NCI-H1694 (cell line): ENCODE results near the gene ABHD15.

Experiments used
- DNase-seq: peaks from one replicate; lab custom pipeline; 2025; lab: John Stamatoyannopoulos, UW

The ABHD15 gene, protein sequence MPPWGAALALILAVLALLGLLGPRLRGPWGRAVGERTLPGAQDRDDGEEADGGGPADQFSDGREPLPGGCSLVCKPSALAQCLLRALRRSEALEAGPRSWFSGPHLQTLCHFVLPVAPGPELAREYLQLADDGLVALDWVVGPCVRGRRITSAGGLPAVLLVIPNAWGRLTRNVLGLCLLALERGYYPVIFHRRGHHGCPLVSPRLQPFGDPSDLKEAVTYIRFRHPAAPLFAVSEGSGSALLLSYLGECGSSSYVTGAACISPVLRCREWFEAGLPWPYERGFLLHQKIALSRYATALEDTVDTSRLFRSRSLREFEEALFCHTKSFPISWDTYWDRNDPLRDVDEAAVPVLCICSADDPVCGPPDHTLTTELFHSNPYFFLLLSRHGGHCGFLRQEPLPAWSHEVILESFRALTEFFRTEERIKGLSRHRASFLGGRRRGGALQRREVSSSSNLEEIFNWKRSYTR

DNA sequence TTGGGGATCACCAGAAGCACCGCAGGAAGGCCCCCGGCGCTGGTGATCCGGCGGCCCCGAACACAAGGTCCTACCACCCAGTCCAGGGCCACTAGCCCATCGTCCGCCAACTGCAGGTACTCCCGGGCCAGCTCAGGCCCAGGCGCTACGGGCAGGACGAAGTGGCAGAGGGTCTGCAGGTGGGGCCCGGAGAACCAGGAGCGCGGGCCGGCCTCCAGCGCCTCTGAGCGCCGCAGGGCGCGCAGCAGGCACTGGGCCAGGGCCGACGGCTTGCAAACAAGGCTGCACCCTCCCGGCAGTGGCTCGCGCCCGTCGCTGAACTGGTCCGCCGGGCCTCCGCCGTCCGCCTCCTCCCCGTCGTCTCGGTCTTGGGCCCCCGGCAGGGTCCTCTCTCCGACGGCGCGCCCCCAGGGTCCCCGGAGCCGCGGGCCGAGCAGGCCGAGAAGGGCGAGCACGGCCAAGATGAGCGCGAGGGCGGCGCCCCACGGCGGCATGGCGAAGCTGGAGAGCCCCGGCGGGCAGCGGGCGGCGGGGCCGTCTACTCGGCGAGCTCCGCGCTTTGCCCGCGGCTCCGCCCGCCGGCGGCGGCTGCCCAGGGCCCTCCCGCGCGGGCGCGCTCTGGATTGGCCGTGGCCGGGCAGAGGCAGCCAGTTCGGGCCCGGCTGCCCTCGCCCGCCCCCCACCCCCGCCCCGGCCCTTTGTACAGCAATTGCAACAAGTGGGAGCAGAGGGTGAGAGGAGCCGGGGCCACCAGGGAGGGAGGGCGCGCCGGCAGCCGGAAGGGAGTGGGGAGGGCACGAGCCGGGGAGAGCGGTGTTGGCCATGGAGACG is at the start of gene ABHD15:
Gene ABHD15, minus strand, starts transcription at position 565 of the 831 bp plus-strand sequence. Its CDS starts 71 bp downstream, at position 494.
- DNase-seq: no peak

GRCh38 chr17:29615492-29616299 is 48.9 kb upstream of the ABHD15 start:
- peak; percentile 72 for DNase-seq

DNA sequence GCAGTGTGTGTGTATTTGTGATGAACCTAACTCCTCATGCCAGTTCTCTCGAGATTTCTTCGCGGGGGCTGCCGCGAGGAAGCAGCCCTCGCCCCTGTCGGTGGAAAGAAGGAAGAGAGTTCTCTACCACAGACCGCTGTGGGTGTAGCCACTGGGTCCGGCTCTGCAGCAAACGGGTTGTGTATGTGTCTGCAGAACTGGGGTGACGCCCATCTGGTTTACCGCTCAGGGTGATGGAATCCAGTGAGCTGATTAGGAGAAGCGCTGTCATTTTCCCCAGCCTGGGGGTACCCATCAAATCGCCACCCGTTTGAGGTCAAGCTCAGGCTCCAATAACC is 48.2 kb upstream of the ABHD15 start:
- no peak for DNase-seq

DNA sequence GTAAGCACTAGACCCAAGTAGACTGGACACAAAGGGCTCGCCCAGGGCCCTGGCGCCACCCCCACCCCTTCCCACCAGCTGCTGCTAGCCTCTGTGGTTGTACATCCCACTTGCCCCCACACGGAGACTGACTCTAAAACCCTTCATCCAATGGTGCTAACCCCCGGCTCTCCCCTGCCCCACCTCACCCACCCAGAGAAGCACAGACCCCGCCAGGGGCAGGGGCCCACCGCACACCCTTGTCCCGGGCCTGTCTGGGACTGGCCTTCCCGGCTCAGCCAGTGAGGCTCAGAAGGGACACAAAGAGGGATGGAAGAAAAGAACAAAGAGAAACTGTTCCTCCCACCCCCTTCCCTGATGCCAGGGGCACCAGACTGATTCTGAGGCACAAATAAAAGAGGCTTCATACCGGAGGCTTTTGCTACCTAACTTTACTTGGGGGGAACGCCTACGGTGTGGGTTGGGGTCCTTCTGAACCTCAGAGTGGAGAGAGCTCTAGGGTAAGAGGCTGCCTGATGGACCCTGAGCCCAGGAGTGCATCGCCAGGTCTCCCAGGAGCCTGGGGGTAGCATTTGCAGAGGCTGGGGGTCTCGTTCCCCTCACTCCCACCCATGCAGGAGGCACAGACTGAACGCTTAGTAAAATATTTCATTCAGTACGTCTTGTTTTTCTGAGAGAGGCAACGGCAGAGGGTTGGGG is 47.7 kb upstream of the ABHD15 start:
- DNase-seq: no peak

- no peak for DNase-seq
These were observed 47.0 kb upstream of the ABHD15 start for GRCh38 chr17:29613856-29614255.

DNA sequence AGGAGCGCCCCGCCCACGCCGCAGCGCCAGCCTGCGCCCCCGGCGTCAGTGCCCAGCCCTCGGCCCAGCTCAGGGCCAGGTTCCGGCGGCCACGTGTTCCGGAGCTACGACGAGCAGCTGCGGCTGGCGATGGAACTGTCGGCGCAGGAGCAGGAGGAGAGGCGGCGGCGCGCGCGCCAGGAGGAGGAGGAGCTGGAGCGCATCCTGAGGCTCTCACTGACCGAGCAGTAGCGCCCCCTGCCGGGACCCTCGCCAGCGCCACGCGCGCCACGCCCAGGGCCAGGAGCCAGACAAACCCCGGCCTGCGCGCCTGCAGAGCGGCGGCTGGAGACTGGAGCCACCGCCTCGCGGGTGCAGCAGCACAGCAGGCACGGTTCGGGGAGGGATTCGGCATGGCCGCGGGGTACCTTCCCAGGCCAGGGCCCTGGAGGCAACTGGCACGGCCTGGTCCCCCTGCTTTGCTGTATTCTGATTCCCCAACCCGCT is 46.6 kb upstream of the ABHD15 start:
- no peak for DNase-seq

GRCh38 chr17:29612404-29613280 is 45.8 kb upstream of the ABHD15 start:
- no peak for DNase-seq

DNA sequence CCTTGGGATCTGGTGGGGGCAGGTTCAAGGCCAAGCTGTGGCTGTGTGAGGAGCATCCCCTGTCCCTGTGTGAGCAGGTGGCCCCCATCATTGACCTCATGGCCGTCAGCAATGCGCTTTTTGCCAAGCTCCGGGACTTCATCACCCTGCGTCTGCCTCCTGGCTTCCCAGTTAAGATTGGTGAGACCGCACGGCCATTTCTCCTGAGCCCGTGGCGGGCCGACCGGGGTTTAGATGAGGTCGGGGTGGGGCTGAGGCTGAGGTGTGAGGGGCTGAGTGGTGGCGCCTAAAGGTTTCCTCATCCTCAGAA is 45.2 kb upstream of the ABHD15 start:
- no peak for DNase-seq

GRCh38 chr17:29611351-29612093 is 44.7 kb upstream of the ABHD15 start:
- no peak for DNase-seq

GRCh38 chr17:29610395-29610794 is 43.6 kb upstream of the ABHD15 start:
- DNase-seq: no peak

- DNase-seq: no peak
These were observed 42.1 kb upstream of the ABHD15 start for GRCh38 chr17:29608986-29609385.

DNA sequence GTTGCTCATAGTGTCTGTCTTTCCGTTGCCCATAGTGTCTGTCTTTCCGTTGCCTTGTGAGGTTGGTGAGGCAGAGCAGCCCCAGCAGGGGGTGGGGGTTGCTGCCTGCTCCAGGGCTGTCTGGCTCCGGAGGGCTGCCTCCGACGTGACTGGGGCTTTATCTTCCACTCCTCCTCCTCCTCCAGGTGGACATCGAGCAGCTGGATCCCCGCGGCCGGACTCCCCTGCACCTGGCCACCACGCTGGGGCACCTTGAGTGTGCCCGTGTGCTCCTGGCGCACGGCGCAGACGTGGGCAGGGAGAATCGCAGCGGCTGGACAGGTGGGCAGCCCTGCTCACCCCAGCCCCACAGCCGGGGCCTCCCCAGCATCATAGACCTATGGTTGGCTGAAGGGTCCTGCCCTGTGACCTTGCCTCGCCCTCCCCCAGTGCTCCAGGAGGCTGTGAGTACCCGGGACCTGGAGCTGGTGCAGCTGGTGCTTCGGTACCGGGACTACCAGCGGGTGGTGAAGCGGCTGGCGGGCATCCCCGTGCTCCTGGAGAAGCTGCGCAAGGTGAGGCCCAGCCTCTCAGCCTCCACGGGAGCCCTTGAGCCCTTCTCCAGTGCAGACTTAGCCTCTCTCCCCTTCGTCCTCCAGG is 40.8 kb upstream of the ABHD15 start:
- DNase-seq: no peak

DNA sequence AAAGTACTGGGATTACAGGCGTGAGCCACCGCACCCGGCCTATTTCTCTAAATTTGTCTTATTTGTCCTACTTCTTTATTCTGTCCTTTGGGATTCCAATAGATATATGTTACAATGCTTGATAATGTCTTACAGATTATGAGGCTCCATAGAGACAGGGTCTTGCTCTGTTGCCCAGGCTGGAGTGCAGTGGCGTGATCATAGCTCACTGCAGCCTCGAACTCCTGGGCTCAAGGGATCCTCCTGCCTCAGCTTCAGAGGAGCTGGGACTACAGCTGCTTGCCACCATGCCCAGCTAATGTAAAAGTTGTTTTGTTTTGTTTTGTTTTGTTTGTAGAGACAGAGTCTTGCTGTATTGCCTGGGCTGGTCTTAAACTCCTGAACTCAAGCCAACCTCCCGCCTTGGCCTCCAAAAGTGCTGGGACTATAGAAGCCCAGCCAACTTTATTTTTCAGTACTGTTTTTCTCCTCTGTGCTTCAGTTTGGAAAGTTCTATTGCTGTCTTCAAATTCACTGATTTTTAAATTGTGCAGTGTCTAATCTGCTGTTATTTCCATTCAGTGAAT is 36.4 kb upstream of the ABHD15 start:
- DNase-seq: no peak

DNA sequence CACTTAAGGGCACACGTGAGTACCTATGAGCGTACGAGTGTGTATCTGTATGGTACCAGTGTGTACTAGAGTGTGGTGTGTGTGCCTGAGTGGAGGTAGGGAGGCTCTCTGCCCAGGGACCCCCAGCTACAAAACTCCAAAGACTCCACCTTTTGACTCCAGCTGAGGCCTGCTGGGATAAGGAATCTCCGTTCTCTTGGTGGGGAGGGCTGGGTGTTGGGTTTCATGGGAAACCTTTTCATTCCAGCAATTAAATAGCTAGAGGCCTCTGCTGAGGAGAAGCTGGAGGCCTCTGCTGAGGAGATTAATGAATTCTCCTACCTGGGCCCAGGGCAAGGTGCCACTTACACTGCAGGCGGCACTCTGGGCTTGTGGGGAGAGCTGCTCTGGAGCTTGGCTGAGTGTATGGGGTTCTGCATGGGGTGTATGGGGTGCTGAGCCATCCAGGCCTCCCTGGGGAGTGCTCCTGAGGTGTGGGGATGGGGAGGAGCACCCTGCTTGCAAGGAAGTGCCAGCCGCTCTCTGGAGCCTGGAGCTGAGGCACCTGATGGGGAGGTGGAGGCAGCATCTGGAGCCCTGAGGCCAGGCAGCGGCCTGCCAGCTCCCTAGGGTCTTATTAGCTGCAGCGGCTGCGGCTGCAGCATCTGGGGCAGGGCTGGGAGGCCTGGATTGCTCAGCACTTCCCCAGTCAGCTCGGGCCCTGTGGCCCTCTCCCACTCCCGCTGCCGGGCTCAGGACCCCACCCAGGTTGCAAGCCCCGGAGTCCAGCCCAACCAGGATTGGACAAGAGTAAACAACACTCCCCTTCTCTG is 30.7 kb upstream of the ABHD15 start:
- DNase-seq: peak; percentile 13

GRCh38 chr17:29596811-29597210 is 30.0 kb upstream of the ABHD15 start:
- no peak for DNase-seq

- no peak for DNase-seq
These were observed 29.3 kb upstream of the ABHD15 start for GRCh38 chr17:29595943-29596774.
